CD4-positive, alpha-beta T cell treated with Interleukin-2 at 100 ng/mL for 4 hours (primary cell): Measurements from ENCODE around the gene LRRC23.
"Not testable (repeated sequence)": the region's sequence is repeated elsewhere in the genome, so short reads cannot be mapped to it uniquely, and the experiment has no call there.

ENCODE experiments used
- DNase-seq: peaks from one replicate; pipeline ENCODE4 v3.0.0-alpha.2; 2020; ENCODE audit warnings: low spot score

Gene LRRC23

DNA sequence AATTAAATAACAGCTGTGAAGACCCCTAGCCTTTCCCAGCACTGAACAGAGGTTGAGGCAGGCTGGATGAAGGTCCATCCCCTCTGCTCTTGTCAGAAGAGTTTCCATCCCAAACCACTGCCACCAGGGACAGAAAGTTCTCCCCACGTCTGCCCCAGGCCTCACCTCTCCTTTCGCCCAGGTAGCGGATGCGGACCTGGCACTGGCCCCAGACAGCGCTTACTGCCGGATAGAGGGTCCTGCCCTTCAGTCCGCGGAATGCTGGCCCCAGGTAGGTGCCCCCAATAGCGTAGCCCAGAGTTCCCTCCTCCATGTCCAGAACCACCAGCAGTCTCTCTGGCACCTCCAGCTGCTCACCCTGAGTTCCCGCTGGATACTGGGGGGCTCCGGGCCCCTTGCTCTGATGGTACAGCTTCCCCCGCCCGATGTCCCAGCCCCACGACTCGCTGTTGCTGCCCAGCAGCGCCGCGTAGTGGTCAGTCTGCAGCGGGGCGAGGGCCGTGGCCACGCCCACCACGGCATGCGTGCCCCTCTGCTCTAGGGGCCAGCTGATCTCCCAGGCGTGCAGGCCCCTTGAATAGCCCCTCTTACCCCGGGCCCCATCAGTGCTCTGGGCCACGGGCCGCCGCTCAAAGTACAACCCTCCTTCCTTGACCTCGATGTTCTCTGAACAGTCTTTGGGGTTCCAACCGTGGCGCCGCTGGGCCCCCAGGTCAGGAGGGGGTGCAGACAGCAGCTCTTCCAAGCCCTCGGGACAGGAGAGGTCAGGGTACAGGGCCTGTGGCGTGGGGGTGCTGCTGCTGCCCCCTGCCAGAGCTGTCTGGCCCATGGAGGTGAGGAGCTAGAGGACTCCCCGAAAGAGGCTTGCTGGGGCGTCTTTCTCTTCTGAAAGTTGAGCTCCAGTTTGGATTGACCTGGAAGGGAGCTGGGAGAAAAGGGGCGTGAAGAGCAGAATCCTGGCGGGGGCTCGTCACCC lies 32.3 kb upstream of the LRRC23 start:
- DNase-seq, result peak; percentile 85

DNA sequence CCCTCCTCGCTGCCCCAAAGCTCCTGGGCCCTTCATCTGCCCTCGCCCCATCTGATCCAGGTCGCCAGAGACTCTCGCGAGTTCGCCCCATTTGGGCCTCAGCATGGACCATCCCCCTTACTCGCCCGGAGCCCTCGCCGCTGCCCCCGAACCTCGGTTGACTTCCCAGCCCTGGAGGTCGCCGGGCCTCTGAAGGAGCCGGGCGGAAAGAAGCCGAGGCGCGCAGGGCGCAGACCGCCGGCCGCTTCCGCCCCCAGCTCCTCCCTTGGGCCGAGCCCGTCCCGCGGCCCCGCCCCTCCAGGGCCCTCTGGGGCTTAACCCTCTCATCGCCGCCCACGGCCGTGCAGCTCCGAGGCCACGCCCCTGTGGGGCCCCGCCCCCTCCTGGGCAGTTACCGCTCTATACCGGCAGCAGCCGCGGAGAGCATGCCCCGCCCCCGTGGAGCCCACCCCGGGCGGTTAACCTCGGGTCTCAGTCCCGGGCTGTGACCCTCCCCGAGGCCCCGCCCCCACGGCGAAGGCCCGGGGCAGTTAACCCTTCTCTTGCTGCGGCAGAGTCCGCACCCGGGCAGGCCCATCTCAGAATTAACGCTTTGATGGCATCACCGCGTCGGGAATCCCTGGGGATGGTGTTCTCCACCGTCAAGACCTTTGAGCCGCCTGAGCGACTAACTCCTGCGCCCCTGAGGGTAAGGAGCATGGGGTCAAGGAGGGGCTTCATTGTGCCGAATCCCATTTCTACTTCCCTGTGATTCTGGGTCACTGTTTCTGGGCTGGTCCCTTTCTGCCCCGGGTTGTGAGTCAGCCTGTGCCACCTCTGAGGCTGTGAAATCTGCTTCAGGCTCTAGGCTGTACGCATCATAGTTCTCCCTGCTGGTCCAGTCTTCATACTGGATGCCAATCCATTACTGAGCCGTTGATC lies 31.3 kb upstream of the LRRC23 start, which contains the start of gene SPSB2:
TSS of gene SPSB2 (minus strand) at position 210 of the 921 bp plus-strand sequence. CDS start 402 bp downstream, outside the sequence.
- peak; percentile 98 for DNase-seq

DNA sequence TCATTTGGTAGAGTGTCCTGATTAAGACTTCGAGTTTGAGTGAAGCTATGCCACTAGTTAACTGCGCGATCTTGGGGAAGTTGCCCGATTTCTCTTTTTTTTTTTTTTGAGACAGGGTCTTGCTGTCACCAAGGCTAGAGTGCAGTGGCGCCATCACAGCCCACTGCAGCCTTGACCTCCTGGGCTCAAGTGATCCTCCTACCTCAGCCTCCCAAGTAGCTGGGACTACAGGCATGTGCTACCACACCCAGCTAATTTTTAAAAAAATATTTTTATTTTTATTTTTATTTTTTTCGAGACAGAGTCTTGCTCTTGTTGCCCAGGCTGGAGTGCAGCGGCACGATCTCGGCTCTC lies 30.6 kb upstream of the LRRC23 start:
- DNase-seq, result not testable (repeated sequence)

DNA sequence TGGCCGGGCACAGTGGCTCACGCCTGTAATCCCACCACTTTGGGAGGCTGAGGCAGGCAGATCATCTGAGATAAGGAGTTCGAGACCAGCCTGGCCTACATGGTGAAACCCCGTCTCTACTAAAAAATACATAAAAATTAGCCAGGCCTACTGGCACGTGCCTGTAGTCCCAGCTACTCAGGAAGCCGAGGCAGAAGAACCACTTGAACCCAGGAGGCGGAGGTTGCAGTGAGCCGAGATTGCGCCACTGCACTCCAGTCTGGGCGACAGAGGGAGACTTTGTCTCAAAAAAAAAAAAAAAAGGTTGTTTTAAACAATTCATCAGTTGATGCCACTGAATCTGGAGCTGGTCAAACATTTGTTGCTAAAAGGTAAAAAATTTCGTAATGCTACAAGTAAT lies 24.8 kb upstream of the LRRC23 start:
- not testable (repeated sequence) for DNase-seq

DNA sequence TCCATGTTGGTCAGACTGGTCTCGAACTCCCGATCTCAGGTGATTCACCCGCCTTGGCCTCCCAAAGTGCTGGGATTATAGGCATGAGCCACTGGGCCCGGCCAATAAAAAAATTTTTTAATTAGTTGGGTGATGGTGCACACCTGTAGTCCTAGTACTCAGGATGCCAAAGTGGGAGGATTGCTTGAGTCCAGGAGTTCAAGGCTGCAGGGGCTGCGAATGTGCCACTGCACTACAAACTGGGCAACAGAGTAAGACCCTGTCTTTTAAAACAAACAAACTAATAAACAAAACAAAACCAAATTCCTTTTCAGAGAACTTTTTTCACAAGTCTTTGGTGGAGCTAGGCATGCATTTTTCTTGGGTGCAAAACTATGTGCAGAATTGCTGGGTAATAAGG lies 21.4 kb upstream of the LRRC23 start:
- DNase-seq, result no peak

DNA sequence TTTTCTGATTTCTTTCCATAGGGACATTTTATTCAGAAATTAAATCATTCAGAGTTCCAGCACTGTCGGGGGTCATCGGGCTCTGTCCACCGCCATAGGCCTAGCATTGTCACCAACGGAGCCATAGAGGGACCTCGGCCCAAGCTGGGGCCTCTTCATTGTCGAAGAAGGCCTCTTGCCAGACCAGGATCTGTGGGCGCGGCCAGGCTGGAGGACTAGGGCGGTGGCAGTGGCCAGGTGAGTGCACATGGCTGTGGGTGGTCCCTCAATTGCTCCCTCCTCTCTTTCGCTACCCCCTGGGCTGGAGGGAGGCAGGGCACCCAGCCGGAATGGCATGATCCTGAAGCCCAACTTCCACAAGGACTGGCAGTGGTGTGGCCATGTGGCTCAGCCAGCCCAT lies 20.9 kb upstream of the LRRC23 start:
- DNase-seq, result no peak

DNA sequence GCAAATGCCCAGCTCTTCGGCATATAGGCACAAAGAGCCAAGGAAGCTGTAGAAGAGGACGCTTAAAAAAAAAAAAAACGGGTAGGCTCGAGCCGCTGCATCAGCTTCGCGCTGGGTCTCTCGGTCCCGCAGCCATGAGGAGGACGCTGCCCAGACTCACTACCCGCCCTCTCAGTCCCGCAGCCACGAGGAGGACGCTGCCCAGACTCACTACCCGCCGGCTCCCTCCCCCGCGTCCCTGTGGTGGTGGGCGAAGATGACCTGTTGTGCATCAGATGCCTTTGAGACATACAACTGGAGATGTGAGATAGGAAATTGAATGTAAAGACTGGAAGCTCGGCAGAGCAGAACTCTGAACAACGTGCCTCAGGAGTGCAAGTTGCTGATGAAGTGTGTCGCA lies 20.1 kb upstream of the LRRC23 start:
- DNase-seq, result no peak

DNA sequence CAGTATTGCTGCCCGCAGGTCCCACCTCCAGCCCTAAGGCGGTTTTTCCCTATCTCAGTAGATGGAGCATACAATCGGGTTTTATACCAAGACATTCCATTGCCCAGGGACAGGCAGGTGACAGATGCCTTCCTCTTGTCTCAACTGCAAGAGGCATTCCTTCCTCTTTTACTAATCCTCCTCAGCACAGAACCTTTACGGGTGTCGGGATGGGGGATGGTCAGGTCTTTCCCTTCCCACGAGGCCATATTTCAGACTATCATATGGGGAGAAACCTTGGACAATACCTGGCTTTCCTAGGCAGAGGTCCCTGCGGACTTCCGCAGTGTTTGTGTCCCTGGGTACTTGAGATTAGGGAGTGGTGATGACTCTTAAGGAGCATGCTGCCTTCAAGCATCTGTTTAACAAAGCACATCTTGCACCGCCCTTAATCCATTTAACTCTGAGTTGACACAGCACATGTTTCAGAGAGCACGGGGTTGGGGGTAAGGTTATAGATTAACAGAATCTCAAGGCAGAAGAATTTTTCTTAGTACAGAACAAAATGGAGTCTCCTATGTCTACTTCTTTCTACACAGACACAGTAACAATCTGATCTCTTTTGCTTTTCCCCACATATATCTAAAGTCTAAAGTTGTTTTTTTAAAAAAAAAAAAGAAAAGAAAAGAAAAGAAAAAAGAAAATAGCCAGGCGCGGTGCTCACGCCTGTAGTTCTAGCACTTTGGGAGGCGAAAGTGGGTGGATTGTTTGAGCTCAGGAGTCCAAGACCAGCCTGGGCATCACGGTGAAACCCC lies 18.2 kb upstream of the LRRC23 start:
- not testable (repeated sequence) for DNase-seq

DNA sequence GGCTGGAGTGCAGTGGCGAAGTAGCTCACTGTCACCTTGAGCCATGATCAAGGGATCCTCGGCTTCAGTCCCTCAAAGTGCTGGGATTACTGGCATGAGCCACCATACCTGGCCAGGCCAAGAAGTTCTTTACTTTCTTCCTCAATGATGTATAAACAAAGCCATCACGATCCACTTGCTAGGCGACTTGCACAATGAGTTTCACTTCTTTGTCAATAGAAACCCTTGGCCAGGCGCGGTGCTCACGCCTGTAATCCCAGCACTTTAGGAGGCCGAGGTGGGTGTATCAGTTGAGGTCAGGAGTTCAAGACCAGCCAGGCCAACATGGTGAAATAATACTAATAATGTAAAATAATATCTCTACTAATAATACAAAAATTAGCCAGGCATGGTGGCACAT lies 17.2 kb upstream of the LRRC23 start:
- DNase-seq, result no peak

DNA sequence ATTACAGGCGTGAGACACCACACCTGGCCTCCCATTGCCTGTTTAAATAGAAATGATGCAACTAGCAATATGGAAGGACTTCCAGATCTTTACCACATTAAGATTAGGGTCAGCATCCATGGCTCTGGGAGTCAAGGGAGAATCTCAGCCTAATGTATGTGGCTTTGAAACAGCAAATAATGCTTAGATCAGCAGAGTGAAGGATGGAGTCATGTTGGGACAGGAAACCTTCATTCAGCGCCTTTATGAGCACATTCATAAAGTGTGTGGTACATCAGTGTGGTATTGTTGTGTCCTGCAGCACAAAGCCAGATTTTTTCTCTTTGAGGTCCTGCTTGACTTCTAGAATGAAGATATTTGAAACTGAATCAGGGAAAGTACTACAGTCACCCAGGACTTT lies 16.3 kb upstream of the LRRC23 start:
- no peak for DNase-seq

DNA sequence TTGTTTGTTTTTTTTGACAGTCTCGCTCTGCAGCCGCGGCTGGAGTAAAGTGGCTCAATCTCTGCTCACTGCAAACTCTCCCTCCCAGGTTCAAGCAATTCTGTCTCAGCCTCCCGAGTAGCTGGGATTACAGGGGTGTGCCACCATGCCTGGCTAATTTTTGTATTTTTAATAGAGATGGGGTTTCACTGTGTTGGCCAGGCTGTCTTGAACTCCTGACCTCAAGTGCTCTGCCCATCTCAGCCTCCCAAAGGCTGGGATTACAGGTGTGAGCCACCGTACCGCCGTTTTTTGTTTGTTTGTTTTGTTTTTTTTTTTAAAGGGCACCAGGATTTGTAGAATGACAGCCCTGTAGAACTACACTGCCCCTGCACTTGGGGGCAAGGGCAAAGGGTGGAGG lies 15.8 kb upstream of the LRRC23 start:
- DNase-seq, result not testable (repeated sequence)

DNA sequence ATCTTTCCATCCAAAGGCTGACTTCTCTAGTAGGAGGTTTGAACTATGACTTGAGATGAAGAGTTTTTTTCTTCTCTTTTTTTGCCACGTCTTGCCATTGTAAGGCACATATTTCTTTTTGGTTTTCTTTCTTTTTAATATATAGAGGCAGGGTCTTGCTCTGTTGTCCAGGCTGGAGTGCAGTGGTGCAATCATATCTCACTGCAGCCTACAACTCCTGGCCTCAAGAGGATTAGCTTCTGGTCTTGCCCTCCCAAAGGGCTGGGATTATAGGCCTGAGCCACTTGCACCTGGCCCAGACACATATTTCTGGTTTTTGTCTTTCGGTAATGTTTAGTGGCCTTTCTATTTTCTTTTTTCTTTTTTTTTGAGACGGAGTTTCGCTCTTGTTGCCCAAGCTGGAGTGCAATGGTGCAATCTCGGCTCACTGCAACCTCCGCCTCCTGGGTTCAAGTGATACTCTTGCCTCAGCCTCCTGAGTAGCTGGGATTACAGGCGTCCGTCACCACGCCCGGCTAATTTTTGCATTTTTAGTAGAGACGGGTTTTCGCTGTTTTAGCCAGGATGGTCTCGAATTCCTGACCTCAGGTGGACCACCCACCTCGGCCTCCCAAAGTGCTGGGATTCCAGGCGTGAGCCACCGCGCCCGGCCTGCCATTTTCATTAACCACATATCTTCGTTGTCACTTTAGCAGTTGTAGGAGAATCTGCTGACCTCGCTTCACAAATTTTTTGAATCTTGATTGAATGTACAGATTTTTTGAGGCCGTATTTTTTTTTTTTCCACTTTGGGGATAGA lies 14.6 kb upstream of the LRRC23 start:
- DNase-seq, result not testable (repeated sequence)

DNA sequence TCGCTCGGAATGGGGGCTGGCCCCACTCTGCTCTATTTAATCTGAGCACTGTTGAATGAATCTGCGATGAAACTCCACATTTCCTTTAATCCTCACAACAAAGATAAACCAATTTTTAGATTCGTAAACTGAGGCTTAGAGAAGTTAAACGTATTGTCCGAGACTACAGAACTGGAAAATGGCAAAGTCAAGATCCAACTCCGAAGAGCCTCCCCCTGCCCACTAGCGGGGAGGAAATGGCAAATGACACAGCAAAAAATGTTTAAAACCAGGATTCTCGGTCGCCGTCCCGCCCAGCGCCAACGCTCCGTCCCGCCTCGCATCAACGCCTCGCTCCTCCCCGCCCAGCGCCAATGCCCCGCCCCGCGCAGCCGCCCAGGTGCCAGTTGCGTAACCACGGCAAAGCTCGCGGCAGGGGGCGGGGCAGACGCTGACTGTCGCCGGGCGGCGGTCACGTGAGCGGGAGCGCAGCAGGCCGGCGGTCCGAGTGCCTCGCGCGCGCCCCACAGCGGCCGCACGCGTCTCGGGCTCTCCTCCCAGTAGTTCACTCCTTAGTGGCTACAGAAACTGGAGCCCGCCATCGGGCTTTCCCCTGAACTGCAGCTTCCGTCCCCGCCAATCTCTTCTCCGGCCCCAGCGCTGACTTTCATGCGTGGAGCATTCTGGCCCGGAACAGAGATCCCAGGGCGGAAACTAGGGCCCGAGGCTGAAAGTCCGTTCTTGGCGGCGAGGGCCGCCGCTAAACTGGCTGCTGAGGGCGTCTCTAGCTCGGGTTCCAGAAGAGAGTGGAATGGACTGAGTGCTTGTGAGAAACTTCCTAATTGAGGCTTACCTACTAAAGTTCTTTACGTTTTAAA lies 13.6 kb upstream of the LRRC23 start:
- DNase-seq, result peak; percentile 98

DNA sequence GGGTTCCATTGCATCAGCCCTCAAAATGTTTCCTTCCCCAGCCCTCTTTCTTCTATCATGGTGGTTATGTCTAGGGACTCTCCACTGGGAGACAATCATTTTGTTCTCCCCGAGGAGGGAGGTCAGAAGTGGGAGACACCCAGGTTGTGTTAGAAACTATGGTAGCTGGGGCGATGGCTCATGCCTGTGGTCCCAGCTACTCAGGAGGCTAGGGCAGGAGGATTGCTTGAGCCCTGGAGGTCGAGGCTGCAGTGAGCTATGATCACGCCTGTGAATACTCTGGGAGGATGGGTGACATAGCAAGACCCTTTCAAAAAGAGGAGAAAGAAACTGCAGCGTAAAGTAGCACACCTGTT lies 13.0 kb upstream of the LRRC23 start:
- DNase-seq, result no peak

DNA sequence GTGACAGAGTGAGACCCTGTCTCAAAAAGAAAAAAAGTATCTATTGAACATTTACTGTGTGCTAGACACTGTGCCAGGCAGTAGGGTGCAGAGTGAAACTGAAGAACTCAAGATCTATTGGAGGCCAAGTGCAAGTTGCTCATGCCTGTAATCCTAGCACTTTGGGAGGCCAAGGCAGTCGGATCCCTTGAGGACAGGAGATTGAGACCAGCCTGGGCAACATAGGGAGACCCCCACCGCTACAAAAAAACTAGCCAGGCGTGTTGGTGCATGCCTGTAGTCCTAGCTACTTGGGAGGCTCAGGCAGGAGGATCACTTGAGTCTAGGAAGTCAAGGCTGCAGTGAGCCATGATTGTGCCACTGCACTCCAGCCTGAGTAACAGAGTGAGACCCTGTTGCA lies 11.9 kb upstream of the LRRC23 start:
- DNase-seq, result not testable (repeated sequence)

DNA sequence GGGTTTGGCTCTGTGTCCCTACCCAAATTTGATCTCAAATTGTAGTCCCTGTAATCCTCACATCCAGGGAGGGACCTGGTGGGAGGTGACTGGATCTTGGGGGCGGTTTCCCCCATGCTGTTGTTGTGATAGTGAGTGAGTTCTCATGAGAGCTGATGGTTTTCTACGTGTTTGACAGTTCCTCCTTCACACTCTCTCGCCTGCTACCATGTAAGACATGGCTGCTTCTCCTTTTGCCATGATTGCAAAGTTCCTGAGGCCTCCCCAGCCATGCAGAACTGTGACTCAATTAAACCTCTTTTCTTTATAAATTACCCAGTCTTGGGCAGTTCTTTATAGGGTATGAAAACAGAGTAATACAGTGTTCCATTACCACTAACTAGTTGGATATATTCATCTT lies 10.3 kb upstream of the LRRC23 start:
- DNase-seq, result no peak

DNA sequence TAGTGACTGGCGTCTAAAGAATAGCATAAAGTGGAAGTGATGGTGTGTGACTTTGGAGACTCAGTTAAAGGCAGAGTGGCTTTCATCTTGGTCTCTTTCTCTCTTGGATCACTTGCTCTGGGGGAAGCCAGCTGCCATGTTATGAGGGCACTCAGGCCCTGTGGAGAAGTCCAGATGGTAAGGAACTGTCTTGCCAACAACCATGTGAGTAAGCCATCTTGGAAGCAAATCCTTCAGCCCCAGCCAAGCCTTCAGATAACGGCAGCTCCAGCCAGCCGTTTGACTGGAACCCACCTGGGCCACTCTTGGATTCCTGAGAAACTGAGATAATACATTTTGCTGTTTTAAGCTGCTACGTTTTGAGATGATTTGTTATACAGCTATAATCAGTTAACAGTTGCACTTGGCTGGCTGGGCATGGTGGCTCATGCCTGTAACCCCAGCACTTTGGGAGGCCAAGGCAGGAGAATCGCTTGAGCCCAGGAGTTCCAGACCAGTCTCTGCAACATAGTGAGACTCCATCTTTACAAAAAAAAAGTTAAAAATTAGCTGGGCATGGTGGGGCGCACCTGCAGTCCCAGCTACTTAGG lies 7.7 kb upstream of the LRRC23 start:
- no peak for DNase-seq

DNA sequence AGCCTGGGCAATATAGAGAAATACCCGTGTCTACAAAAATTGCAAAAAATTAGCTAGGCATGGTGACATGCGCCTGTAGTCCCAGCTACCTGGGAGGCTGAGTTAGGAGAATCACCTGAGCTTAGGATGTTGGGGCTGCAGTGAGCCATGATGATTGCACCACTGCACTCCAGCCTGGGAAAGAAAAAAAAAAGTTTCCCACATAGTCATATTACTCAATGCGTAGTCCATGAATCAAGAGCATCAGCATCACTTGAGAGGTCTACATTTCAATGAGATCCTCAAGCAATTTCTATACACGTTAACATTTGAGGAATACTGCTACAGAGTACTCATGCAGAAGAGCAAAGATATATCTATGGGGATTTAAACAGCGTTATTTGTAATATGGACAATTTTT lies 5.2 kb upstream of the LRRC23 start:
- DNase-seq, result no peak

DNA sequence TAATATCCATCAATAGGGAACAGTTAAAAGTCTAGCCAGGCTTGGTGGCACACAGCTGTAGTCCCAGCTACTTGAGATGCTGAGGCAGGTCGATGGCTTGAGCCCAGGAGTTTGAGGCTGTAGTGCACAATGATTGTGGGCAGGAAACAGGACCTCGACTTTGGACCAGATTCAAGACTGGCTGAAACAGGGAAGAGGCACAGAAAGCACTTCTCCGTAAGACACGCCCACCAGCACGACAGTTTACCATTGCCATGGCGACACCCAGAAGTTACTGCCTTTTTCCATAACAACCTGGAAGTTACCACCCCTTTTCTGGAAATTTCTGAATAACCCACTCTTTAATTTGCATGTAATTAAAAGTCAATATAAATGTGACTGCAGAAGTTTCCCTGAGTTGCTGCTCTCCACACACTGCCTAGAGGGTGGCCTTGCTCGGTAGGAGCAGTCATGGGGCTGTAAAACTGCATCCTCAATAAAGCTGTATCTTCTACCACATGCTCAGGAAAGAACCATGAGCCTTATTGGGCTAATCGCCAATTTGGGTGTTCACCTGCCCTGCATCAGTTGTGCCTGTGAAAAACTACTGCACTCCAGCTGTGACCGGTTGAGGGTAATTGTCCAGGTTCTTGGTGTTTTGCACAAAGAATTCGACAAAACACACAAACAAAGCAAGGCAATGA lies 4.6 kb upstream of the LRRC23 start:
- peak; percentile 35 for DNase-seq
